HG02678 (cell line): ENCODE results near the gene CELF2.

Experiments
- ATAC-seq: cut with Tn5 transposase; IDR thresholded peaks from one replicate; pipeline ENCODE4 v1.9.1; 2021; ENCODE audit warnings: mild to moderate bottlenecking, moderate library complexity; ENCODE audit not compliant: unreplicated experiment

CELF2 gene

GRCh38 chr10:11261687-11262493 lies 244.2 kb downstream of the CELF2 start:
- peak; percentile 40 for ATAC-seq

GRCh38 chr10:11262494-11263345 lies 245.0 kb downstream of the CELF2 start:
- no peak for ATAC-seq

- ATAC-seq: no peak
Measured at GRCh38 chr10:11263767-11264166, 246.1 kb downstream of the CELF2 start.

- ATAC-seq: no peak
Measured at GRCh38 chr10:11264296-11265048, 246.8 kb downstream of the CELF2 start.

GRCh38 chr10:11265484-11265883 lies 247.8 kb downstream of the CELF2 start:
- no peak for ATAC-seq

- no peak for ATAC-seq
Measured at GRCh38 chr10:11266426-11266825, 248.8 kb downstream of the CELF2 start.

GRCh38 chr10:11270135-11270857 lies 252.6 kb downstream of the CELF2 start:
- peak; percentile 72 for ATAC-seq

- ATAC-seq: no peak
Measured at GRCh38 chr10:11270858-11271179, 253.1 kb downstream of the CELF2 start.

- ATAC-seq: peak; percentile 51
Measured at GRCh38 chr10:11272915-11273389, 255.3 kb downstream of the CELF2 start.

- no peak for ATAC-seq
Measured at GRCh38 chr10:11274452-11274851, 256.8 kb downstream of the CELF2 start.

- no peak for ATAC-seq
Measured at GRCh38 chr10:11275651-11276050, 258.0 kb downstream of the CELF2 start.

- no peak for ATAC-seq
Measured at GRCh38 chr10:11276449-11276990, 258.8 kb downstream of the CELF2 start.

GRCh38 chr10:11279314-11279713 lies 261.6 kb downstream of the CELF2 start:
- ATAC-seq: no peak

GRCh38 chr10:11280187-11280932 lies 262.7 kb downstream of the CELF2 start:
- no peak for ATAC-seq

- ATAC-seq: no peak
Measured at GRCh38 chr10:11282156-11282555, 264.5 kb downstream of the CELF2 start.

- no peak for ATAC-seq
Measured at GRCh38 chr10:11282661-11283060, 265.0 kb downstream of the CELF2 start.

GRCh38 chr10:11284291-11285085 lies 266.8 kb downstream of the CELF2 start:
- ATAC-seq: no peak

- no peak for ATAC-seq
Measured at GRCh38 chr10:11285171-11285570, 267.5 kb downstream of the CELF2 start.
